GM12892 (cell line): ENCODE results near the gene GSTM2.
"Not testable (repeated sequence)": the region's sequence is repeated elsewhere in the genome, so short reads cannot be mapped to it uniquely, and the experiment has no call there.

ENCODE experiments used
- DNase-seq: peaks from one replicate; pipeline ENCODE4 v3.0.0; 2011; ENCODE audit not compliant: insufficient read length
- FAIRE-seq: peaks from 2 replicates; lab custom pipeline; 2011; peaks lifted over from hg19 to GRCh38; lab: Jason Lieb, UNC
- POLR2A ChIP-seq: IDR thresholded peaks from 2 replicates; pipeline ENCODE4 v1.6.1; 2011; ENCODE audit warnings: low read depth, low read length, control low read depth
- POLR2AphosphoS5 ChIP-seq: IDR thresholded peaks from 2 replicates; pipeline ENCODE4 v1.6.1; 2011; ENCODE audit warnings: low read depth, low read length, control low read depth
- TAF1 ChIP-seq: IDR thresholded peaks from 2 replicates; pipeline ENCODE4 v1.6.1; 2011; ENCODE audit warnings: low read depth, mild to moderate bottlenecking, control low read depth, low read length, borderline replicate concordance

Gene GSTM2

GRCh38 chr1:109657395-109657794, 10.5 kb upstream of the GSTM2 start:
- no peak for TF ChIP-seq POLR2AphosphoS5
- no peak for TF ChIP-seq POLR2A
- no peak for TF ChIP-seq TAF1
- FAIRE-seq (no peak), DNase-seq (no peak)

- no peak for FAIRE-seq
- DNase-seq = no peak
These were observed 9.9 kb upstream of the GSTM2 start for GRCh38 chr1:109657970-109658369.

GRCh38 chr1:109658533-109659042, 9.3 kb upstream of the GSTM2 start:
- DNase-seq = no peak
- FAIRE-seq = no peak

More at GRCh38 chr1:109657970-109658369, 9.9 kb upstream of the GSTM2 start:
- no peak for TF ChIP-seq TAF1
- no peak for TF ChIP-seq POLR2AphosphoS5
- no peak for TF ChIP-seq POLR2A

GRCh38 chr1:109659145-109659544, 8.7 kb upstream of the GSTM2 start:
- no peak for DNase-seq
- TF ChIP-seq POLR2AphosphoS5 = no peak
- no peak for TF ChIP-seq POLR2A
- TF ChIP-seq TAF1 = no peak
- no peak for FAIRE-seq

More at GRCh38 chr1:109658533-109659042, 9.3 kb upstream of the GSTM2 start:
- TF ChIP-seq POLR2AphosphoS5 (no peak), TAF1 (no peak), POLR2A (no peak)

- DNase-seq = no peak
- FAIRE-seq = no peak
- no peak for TF ChIP-seq TAF1
- TF ChIP-seq POLR2A = no peak
- TF ChIP-seq POLR2AphosphoS5 = no peak
These were observed 7.7 kb upstream of the GSTM2 start for GRCh38 chr1:109659997-109660690.

- not testable (repeated sequence) for FAIRE-seq, DNase-seq
These were observed 7.2 kb upstream of the GSTM2 start for GRCh38 chr1:109660691-109661026.

GRCh38 chr1:109661391-109661790, 6.5 kb upstream of the GSTM2 start:
- TF ChIP-seq TAF1 = no peak
- no peak for TF ChIP-seq POLR2A
- TF ChIP-seq POLR2AphosphoS5 = no peak
- no peak for FAIRE-seq
- DNase-seq = no peak

- DNase-seq (no peak), FAIRE-seq (no peak)
- TF ChIP-seq TAF1 = no peak
These were observed 3.2 kb upstream of the GSTM2 start for GRCh38 chr1:109664671-109665070.

GRCh38 chr1:109668123-109668775, 392 bp downstream of the GSTM2 start:
- FAIRE-seq = no peak
- TF ChIP-seq POLR2A = no peak
- TF ChIP-seq POLR2AphosphoS5 = no peak
- TF ChIP-seq TAF1 = no peak
- no peak for DNase-seq

- TF ChIP-seq TAF1 = no peak
- TF ChIP-seq POLR2A = no peak
- no peak for TF ChIP-seq POLR2AphosphoS5
- no peak for DNase-seq
- FAIRE-seq = no peak
These were observed 1.5 kb downstream of the GSTM2 start for GRCh38 chr1:109669246-109669948.

- FAIRE-seq = not testable (repeated sequence)
These were observed 2.1 kb downstream of the GSTM2 start for GRCh38 chr1:109669949-109670302.

GRCh38 chr1:109671067-109671466, 3.2 kb downstream of the GSTM2 start:
- FAIRE-seq = no peak
- TF ChIP-seq TAF1 = no peak
- TF ChIP-seq POLR2AphosphoS5 = no peak
- no peak for TF ChIP-seq POLR2A
- DNase-seq = no peak

More at GRCh38 chr1:109669949-109670302, 2.1 kb downstream of the GSTM2 start:
- DNase-seq = not testable (repeated sequence)

- not testable (repeated sequence) for DNase-seq, FAIRE-seq
These were observed 6.0 kb downstream of the GSTM2 start for GRCh38 chr1:109673861-109674260.

- not testable (repeated sequence) for DNase-seq, FAIRE-seq
These were observed 9.0 kb downstream of the GSTM2 start for GRCh38 chr1:109676683-109677381.
